CD14-positive monocyte (primary cell): ENCODE data around the gene ZBTB38. TPM values are rescaled to one million over a fixed set of nuclear protein-coding genes. Genes with fewer than 3 reads are reported as not detected.

ENCODE experiments used
- DNase-seq, 3 donors: peaks; one replicate each; pipeline ENCODE4 v3.0.0-alpha.2; 2011 to 2022
- H2AFZ ChIP-seq: 2 replicates; pipeline ENCODE4 v1.6.0; 2012; ENCODE audit warnings: mild to moderate bottlenecking, low read depth, low read length, inconsistent platforms; ENCODE audit not compliant: insufficient read depth, poor library complexity, severe bottlenecking
- H3K27ac ChIP-seq, 2 donors: 1 replicate in 1 of 2; 2 replicates in 1 of 2; pipeline ENCODE4 v1.5.1; 2012 to 2013; ENCODE audit warnings: low read length in 2 of 2, control low read depth in 1 of 2, inconsistent platforms in 1 of 2, low read depth in 1 of 2, mild to moderate bottlenecking in 1 of 2
- H3K27me3 ChIP-seq, 2 donors: one replicate each; pipeline versions ENCODE4 v1.6.0 to v1.6.1; 2011 to 2013; ENCODE audit warnings: low read length in 2 of 2; ENCODE audit not compliant: control insufficient read depth in 2 of 2, insufficient read depth in 2 of 2
- H3K36me3 ChIP-seq, 2 donors: replicated peaks in 1 of 2; 1 replicate in 1 of 2; 2 replicates in 1 of 2; pipeline versions ENCODE4 v1.5.1 to v1.6.1; 2012 to 2013; ENCODE audit warnings: low read length in 2 of 2, control low read depth in 1 of 2, inconsistent platforms in 1 of 2, mild to moderate bottlenecking in 1 of 2; ENCODE audit not compliant: insufficient read depth in 2 of 2, control insufficient read depth in 1 of 2
- H3K4me1 ChIP-seq, 2 donors: 1 replicate in 1 of 2; 2 replicates in 1 of 2; pipeline versions ENCODE4 v1.5.1 to v1.6.1; 2012 to 2013; ENCODE audit warnings: low read length in 2 of 2, control low read depth in 1 of 2, inconsistent platforms in 1 of 2, mild to moderate bottlenecking in 1 of 2, moderate library complexity in 1 of 2; ENCODE audit not compliant: insufficient read depth in 2 of 2, control insufficient read depth in 1 of 2
- H3K4me2 ChIP-seq: replicated peaks from 2 replicates; pipeline ENCODE3; 2012; ENCODE audit warnings: low read length, moderate library complexity, mild to moderate bottlenecking; ENCODE audit not compliant: poor library complexity, severe bottlenecking; ENCODE audit errors: extremely low read depth
- H3K4me3 ChIP-seq, 3 experiments: fragments of 200-600 bp in 1 of 3; sonication (generic) in 1 of 3; replicated peaks in 1 of 3; 1 replicate in 2 of 3; 2 replicates in 1 of 3; pipeline ENCODE4 v1.5.1; 2011 to 2013; ENCODE audit warnings: low read length in 3 of 3, mild to moderate bottlenecking in 3 of 3, control low read depth in 2 of 3, low read depth in 2 of 3, inconsistent platforms in 1 of 3, moderate library complexity in 1 of 3
- H3K79me2 ChIP-seq: 2 replicates; pipeline ENCODE4 v1.6.0; 2012; ENCODE audit warnings: mild to moderate bottlenecking, control low read depth, inconsistent platforms, low read length, moderate library complexity; ENCODE audit not compliant: insufficient read depth
- H3K9ac ChIP-seq: 2 replicates; pipeline ENCODE4 v1.6.0; 2017; ENCODE audit warnings: low read length, mild to moderate bottlenecking; ENCODE audit not compliant: insufficient read depth, poor library complexity, severe bottlenecking
- H3K9me3 ChIP-seq, 2 donors: replicated peaks in 1 of 2; 1 replicate in 1 of 2; 2 replicates in 1 of 2; pipeline versions ENCODE4 v1.5.1 to v1.6.1; 2012 to 2013; ENCODE audit warnings: low read length in 2 of 2, control low read depth in 1 of 2; ENCODE audit not compliant: control insufficient read depth in 1 of 2, insufficient read depth in 1 of 2
- H4K20me1 ChIP-seq: 2 replicates; pipeline ENCODE4 v1.6.0; 2012; ENCODE audit warnings: mild to moderate bottlenecking, low read length, control low read depth, moderate library complexity; ENCODE audit not compliant: insufficient read depth
- H3K27ac Mint-ChIP-seq, 7 donors: one replicate each; pipeline ENCODE4 v1.8.0; 2020; ENCODE audit warnings: mild to moderate bottlenecking in 7 of 7, mixed read lengths in 7 of 7, moderate library complexity in 6 of 7, inconsistent platforms in 2 of 7
- H3K27me3 Mint-ChIP-seq, 3 donors: one replicate each; pipeline ENCODE4 v1.8.0; 2021 to 2022; ENCODE audit warnings: low read depth in 3 of 3, mild to moderate bottlenecking in 3 of 3, mixed read lengths in 3 of 3, moderate library complexity in 3 of 3, inconsistent platforms in 1 of 3
- H3K36me3 Mint-ChIP-seq, 2 donors: one replicate each; pipeline ENCODE4 v1.8.0; 2020; ENCODE audit warnings: mixed read lengths in 2 of 2, inconsistent platforms in 1 of 2, mild to moderate bottlenecking in 1 of 2
- H3K4me1 Mint-ChIP-seq: one replicate; pipeline ENCODE4 v1.8.0; 2020; ENCODE audit warnings: mild to moderate bottlenecking, mixed read lengths
- H3K4me3 Mint-ChIP-seq, 2 donors: one replicate each; pipeline ENCODE4 v1.8.0; 2020; ENCODE audit warnings: mild to moderate bottlenecking in 2 of 2, mixed read lengths in 2 of 2, moderate library complexity in 1 of 2
- H3K9me3 Mint-ChIP-seq, 7 donors: one replicate each; pipeline ENCODE4 v1.8.0; 2020 to 2022; ENCODE audit warnings: mixed read lengths in 7 of 7, mild to moderate bottlenecking in 6 of 7, moderate library complexity in 6 of 7, inconsistent platforms in 2 of 7
- WGBS: methylation state at CpG from one replicate; pipeline ENCODE4 v1.1.5; 2013; ENCODE audit warnings: missing lambda C conversion rate; ENCODE audit not compliant: insufficient coverage; 5-methylcytosine and 5-hydroxymethylcytosine counted together
- intact Hi-C, 2 donors: fragments of 100-400 bp; cut with micrococcal nuclease; formaldehyde crosslinking; loops; one replicate each; pipeline versions ENCODE4 v1.15.0 to v1.15.1; 2023
- polyA plus RNA-seq, 3 donors: library from polyadenylated mRNA; depleted of rRNA in 1 of 3; unstranded in 2 of 3; stranded (reverse) in 1 of 3; fragments of 300-500 nt in 2 of 3; fragments of >200 nt in 1 of 3; fragmentation: Illumina TruSeq in 2 of 3; gene quantifications; 1 replicate in 2 of 3; 2 replicates in 1 of 3; pipeline ENCODE4 v1.2.3, GENCODE V29; 2012 to 2021
- TF ChIP-seq, protein P1 (sequence below): fragments of 200-600 bp; IDR thresholded peaks from one replicate; pipeline ENCODE4 v1.8.0; 2022; ENCODE audit warnings: antibody characterized with exemption, mild to moderate bottlenecking

The ZBTB38 gene
- polyA plus RNA-seq, 3 donors = 3.9 to 28.5 (median 19.0) TPM

DNA sequence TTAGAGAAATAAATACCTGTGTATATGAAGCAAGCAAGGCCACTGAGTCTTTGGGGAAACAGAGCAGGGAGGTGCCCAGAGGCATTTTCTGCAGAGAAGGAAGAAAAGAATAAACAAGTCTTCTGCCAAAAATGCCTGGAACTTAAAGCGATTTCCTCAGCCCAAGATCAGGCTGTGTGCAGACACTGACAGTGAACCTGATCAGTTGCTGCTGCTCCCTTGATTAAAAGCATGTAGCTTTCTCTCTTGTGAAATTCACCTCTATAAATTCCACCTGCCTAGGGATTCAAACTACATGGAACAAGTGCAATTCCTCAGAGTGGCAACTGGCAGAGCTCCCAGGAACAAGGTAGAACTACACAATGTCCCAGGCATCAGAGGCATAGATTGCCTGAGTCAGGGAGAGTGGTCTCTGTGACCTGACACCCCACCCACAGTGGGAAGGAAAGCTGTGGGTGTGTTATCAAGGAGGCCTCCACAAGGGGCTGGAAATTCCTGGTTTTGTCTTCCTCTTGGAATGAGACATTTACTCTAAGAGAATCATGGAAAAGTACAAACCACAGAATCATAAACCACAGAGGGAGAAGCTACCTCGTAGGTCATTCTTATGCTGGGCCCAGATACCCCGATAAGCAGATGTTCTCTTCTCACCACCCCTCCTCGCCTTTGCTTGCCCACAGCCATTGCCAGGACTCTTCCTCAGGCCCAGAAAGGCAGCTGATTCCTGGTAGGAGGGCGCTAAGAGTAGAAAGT, 1.8 kb upstream of the ZBTB38 start:
- Histone ChIP-seq H3K4me1 (peaks cover 0 to 8% of the 10 kb centered on the region in 2 donors), H3K36me3 (no peaks in the 10 kb centered on the region), H3K27ac (no peak overlapping the region), H3K9ac (no peak overlapping the region), H3K79me2 (no peaks in the 10 kb centered on the region), H3K27me3 (no peaks in the 10 kb centered on the region), H3K4me2 (no peak overlapping the region), H3K4me3 (no peak overlapping the region), H3K9me3 (no peaks in the 10 kb centered on the region), H2AFZ (peak overlapping the region; percentile 55), H4K20me1 (no peaks in the 10 kb centered on the region)
- 42% methylated on average over 4 of the region's 5 CpGs for WGBS
- Mint-ChIP-seq H3K27ac (peak overlapping the region in 1 of 7 donors; percentile 20), H3K4me1 (peaks cover 19% of the 10 kb centered on the region), H3K27me3 (peaks cover 0 to 5% (median 2%) of the 10 kb centered on the region in 3 donors), H3K4me3 (no peak overlapping the region), H3K36me3 (no peaks in the 10 kb centered on the region), H3K9me3 (peaks cover 0 to 5% (median 2%) of the 10 kb centered on the region in 7 donors)
- DNase-seq = no peak
- TF ChIP-seq, protein P1, sequence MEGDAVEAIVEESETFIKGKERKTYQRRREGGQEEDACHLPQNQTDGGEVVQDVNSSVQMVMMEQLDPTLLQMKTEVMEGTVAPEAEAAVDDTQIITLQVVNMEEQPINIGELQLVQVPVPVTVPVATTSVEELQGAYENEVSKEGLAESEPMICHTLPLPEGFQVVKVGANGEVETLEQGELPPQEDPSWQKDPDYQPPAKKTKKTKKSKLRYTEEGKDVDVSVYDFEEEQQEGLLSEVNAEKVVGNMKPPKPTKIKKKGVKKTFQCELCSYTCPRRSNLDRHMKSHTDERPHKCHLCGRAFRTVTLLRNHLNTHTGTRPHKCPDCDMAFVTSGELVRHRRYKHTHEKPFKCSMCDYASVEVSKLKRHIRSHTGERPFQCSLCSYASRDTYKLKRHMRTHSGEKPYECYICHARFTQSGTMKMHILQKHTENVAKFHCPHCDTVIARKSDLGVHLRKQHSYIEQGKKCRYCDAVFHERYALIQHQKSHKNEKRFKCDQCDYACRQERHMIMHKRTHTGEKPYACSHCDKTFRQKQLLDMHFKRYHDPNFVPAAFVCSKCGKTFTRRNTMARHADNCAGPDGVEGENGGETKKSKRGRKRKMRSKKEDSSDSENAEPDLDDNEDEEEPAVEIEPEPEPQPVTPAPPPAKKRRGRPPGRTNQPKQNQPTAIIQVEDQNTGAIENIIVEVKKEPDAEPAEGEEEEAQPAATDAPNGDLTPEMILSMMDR = no peak
- intact Hi-C loops = no loop called here

GRCh38 chr3:141367038-141367730, 1.1 kb upstream of the ZBTB38 start:
- Histone ChIP-seq H3K4me1 (peaks cover 0 to 8% of the 10 kb centered on the region in 2 donors), H3K27ac (no peak overlapping the region), H3K4me2 (no peak overlapping the region), H3K79me2 (no peaks in the 10 kb centered on the region), H2AFZ (peak overlapping the region; percentile 55), H3K36me3 (no peaks in the 10 kb centered on the region), H3K27me3 (no peaks in the 10 kb centered on the region), H4K20me1 (no peaks in the 10 kb centered on the region), H3K9me3 (no peaks in the 10 kb centered on the region), H3K9ac (no peak overlapping the region), H3K4me3 (no peak overlapping the region)
- Mint-ChIP-seq H3K4me3 (no peak overlapping the region), H3K27me3 (peaks cover 0 to 5% (median 2%) of the 10 kb centered on the region in 3 donors), H3K9me3 (peaks cover 0 to 5% (median 2%) of the 10 kb centered on the region in 7 donors), H3K27ac (peak overlapping the region in 1 of 7 donors; percentile 46), H3K4me1 (peaks cover 19% of the 10 kb centered on the region), H3K36me3 (no peaks in the 10 kb centered on the region)
- 96% methylated on average over 8 of the region's 12 CpGs for WGBS
- DNase-seq = no peak
- TF ChIP-seq, protein P1 = no peak
- intact Hi-C loops = no loop called here
